Measurements from ENCODE around the gene TCERG1L.

TCERG1L gene

GRCh38 chr10:131123496-131123895 lies 188.0 kb downstream of the TCERG1L start:
- Histone ChIP-seq H3K27ac (no peak overlapping the region), H3K79me2 (ENCODE audit: insufficient read depth, low read depth) (no peaks in the 10 kb centered on the region), H4K20me1 (ENCODE audit: insufficient read depth) (no peaks in the 10 kb centered on the region), H3K9ac (no peak overlapping the region), H3K36me3 (ENCODE audit: insufficient read depth) (no peaks in the 10 kb centered on the region), H3K4me3 (IDR thresholded peaks at IDR 0.05; ENCODE audit: insufficient read depth, low read depth, low read length) (no peak overlapping the region), H3K27me3 (ENCODE audit: insufficient read depth, low read depth) (no peaks in the 10 kb centered on the region), H3K4me1 (ENCODE audit: low read depth, poor library complexity, severe bottlenecking) (no peaks in the 10 kb centered on the region), H2AFZ (ENCODE audit: low read depth) (no peak overlapping the region), H3K4me2 (no peak overlapping the region)
- TF ChIP-seq CTCF (conservative IDR thresholded peaks at IDR 0.05; ENCODE audit: low read depth, low read length) = no peak

- Histone ChIP-seq H3K4me2 (no peak overlapping the region), H2AFZ (ENCODE audit: low read depth) (no peak overlapping the region), H3K4me3 (IDR thresholded peaks at IDR 0.05; ENCODE audit: insufficient read depth, low read depth, low read length) (no peak overlapping the region), H3K79me2 (ENCODE audit: insufficient read depth, low read depth) (no peaks in the 10 kb centered on the region), H3K27ac (no peak overlapping the region), H3K4me1 (ENCODE audit: low read depth, poor library complexity, severe bottlenecking) (no peaks in the 10 kb centered on the region), H4K20me1 (ENCODE audit: insufficient read depth) (no peaks in the 10 kb centered on the region), H3K27me3 (ENCODE audit: insufficient read depth, low read depth) (no peaks in the 10 kb centered on the region), H3K36me3 (ENCODE audit: insufficient read depth) (no peaks in the 10 kb centered on the region), H3K9ac (no peak overlapping the region)
- no peak for TF ChIP-seq CTCF (conservative IDR thresholded peaks at IDR 0.05; ENCODE audit: low read depth, low read length)
These were observed 189.9 kb downstream of the TCERG1L start for GRCh38 chr10:131121511-131122035.

- H3K4me2 ChIP-seq = no peak overlapping the region
- H3K36me3 ChIP-seq (ENCODE audit: insufficient read depth) = no peaks in the 10 kb centered on the region
- H3K4me1 ChIP-seq (ENCODE audit: low read depth, poor library complexity, severe bottlenecking) = no peaks in the 10 kb centered on the region
- TF ChIP-seq CTCF (conservative IDR thresholded peaks at IDR 0.05; ENCODE audit: low read depth, low read length) = no peak
- no peak overlapping the region for H3K4me3 ChIP-seq (IDR thresholded peaks at IDR 0.05; ENCODE audit: insufficient read depth, low read depth, low read length)
- H3K27me3 ChIP-seq (ENCODE audit: insufficient read depth, low read depth) = no peaks in the 10 kb centered on the region
- no peaks in the 10 kb centered on the region for H4K20me1 ChIP-seq (ENCODE audit: insufficient read depth)
- no peak overlapping the region for H3K27ac ChIP-seq
- H2AFZ ChIP-seq (ENCODE audit: low read depth) = no peak overlapping the region
- H3K9ac ChIP-seq = no peak overlapping the region
- no peaks in the 10 kb centered on the region for H3K79me2 ChIP-seq (ENCODE audit: insufficient read depth, low read depth)
These were observed 191.7 kb downstream of the TCERG1L start for GRCh38 chr10:131119626-131120355.

GRCh38 chr10:131117416-131118212 lies 193.9 kb downstream of the TCERG1L start:
- H3K27me3 ChIP-seq (ENCODE audit: insufficient read depth, low read depth) = no peaks in the 10 kb centered on the region
- no peak overlapping the region for H3K9ac ChIP-seq
- H3K79me2 ChIP-seq (ENCODE audit: insufficient read depth, low read depth) = no peaks in the 10 kb centered on the region
- H3K36me3 ChIP-seq (ENCODE audit: insufficient read depth) = no peaks in the 10 kb centered on the region
- no peak overlapping the region for H3K4me3 ChIP-seq (IDR thresholded peaks at IDR 0.05; ENCODE audit: insufficient read depth, low read depth, low read length)
- no peak overlapping the region for H2AFZ ChIP-seq (ENCODE audit: low read depth)
- no peak for TF ChIP-seq CTCF (conservative IDR thresholded peaks at IDR 0.05; ENCODE audit: low read depth, low read length)
- no peak overlapping the region for H3K4me2 ChIP-seq
- no peak overlapping the region for H3K27ac ChIP-seq
- H3K4me1 ChIP-seq (ENCODE audit: low read depth, poor library complexity, severe bottlenecking) = no peaks in the 10 kb centered on the region
- H4K20me1 ChIP-seq (ENCODE audit: insufficient read depth) = no peaks in the 10 kb centered on the region

Data from KMS-11 (cell line).